GM18870 (cell line): ENCODE data around the gene KLF16.

Experiments used
- ATAC-seq: cut with Tn5 transposase; IDR thresholded peaks from one replicate; pipeline ENCODE4 v1.9.1; 2021; ENCODE audit warnings: moderate library complexity; ENCODE audit not compliant: unreplicated experiment

KLF16 gene

DNA sequence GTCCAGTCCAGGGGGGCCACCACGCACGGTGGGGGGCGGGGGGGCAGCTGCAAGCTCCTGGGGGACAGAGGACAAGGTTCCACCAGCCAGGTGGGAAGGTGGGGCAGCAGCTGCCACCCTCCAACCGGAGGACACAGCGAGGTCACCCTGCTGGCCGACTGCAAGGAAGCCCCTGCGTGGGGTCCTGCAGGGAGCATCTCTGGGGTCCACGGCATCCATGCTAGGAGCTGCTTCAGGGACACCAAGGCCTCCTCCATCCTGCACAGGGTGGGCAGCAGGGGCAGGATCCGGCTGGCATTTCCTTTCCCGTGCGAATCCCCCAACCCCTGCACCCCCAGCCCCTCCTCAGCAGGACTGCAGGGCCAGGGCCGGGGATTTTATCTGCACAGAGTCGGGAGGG lies 8.3 kb upstream of the KLF16 start:
- ATAC-seq = no peak

DNA sequence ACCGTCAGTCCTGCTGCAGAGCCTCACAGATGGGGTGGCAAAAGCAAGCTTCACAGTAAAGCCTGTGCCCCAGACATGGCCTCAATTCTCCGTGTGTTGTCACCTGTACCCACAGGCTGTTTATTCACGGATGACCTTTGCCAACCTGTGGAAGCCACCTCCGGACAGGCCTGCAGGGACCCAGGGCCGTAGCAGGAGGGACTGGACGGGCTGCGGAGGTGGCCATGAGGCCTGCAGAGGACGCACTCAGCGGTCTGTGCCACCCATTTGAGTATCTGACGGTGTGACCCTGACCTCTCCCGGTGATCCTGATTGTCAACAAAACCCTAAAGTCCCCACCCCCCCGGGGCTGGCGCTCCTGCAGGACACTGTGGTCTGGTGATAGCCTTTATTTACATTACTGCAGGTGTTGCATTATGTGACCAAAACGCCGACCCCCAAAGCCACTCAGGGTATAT lies 7.8 kb upstream of the KLF16 start:
- ATAC-seq = no peak

DNA sequence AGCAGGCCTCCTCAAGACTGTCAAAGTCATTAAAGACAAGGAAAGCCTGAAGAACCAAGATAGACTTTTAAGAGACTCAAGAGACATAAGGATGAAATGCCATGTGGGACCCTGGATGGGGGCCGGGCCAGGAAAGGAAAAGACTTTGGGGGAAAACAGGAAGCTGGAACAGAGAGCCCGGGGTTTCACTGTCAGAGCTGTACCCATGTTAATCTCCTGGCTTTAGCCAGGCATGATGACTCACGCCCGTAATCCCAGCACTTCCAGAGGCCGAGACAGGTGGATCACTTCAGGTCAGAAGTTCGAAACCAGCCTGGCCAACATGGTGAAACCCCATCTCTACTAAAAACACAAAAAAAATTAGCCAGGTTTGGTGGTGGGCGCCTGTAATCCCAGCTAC lies 5.6 kb upstream of the KLF16 start:
- no peak for ATAC-seq

DNA sequence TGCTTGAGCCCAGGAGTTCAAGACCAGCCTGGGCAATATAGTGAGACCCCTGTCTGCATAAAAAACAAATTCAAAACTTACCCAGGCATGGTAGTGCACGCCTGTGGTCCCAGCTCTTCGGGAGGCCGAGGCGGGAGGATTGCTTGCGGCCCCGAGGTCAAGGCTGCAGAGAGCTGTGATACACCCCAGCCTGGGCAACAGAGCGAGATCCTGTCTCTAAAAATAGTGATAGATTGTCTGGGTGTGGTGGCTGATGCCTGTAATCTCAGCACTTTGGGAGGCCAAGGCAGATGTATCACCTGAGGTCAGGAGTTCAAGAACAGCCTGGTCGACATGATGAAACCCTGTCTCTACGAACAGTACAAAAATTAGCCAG lies 4.0 kb upstream of the KLF16 start:
- no peak for ATAC-seq

DNA sequence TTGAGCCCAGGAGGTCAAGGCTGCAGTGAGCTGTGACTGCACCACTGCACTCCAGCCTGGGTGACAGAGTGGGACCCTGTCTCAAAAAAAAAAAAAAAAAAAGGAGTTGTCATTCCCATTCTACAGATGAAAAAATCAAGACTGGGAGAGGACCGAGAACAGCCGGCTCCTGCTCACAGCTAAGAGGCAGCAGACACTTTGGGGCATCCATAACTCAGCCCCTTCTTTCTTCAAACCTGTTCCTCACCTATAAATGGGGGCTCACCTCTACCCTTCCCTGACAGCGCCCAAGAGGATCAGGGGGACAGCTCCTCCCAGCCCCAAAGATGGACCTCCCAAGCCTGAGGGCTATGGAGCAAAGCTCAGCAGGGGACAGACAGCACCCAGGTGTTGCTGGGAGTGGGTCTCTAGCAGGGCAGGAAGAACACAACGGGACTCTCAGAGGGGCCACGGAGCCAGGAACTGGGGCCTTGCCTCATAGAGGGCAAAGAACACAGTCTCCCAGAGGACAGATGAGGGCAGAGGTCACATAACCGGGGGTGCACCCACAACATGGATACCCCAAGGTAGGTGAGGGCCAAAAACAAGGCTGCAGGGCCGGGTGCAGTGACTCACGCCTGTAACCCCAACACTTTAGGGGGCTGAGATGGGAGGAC lies 3.4 kb upstream of the KLF16 start:
- ATAC-seq = no peak

DNA sequence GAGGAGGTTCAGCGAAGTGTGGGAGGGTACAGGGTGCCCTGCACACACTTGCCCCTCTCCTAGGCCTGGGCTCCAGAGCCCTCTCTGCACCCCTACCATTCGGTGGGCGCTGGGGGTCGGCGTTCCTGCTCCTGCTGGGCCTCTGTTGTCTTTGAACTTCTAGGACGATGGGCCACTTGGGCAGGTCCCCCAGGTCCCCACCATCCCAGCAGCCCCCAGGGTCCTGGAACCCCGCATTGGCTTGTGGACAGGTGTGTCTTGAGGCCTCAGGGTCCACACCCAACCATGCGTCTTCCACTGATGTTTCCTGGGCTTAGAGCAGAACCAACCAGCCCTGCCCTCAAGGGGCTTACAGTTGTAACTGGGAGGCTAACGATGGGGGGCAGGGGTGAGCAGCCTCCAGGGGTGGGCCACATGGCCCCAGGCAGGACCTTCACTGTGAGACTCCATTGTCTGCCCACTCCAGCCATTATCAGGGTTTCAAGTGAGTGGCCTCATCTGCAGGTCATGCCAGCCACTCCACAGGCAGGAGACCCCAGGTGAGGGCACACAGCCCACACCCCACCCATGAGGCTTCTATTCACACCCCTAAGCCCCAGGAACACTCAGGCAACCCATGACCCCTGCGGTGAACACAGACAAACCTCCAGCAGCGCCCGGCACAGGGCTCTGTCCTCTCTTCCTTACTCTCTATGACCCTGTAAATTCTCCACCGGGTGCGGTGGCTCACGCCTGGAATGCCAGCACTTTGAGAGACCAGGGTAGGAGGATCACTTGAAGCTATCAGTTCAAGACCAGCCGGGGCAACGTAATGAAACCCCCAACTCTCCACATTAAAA lies 2.0 kb upstream of the KLF16 start:
- ATAC-seq = no peak

DNA sequence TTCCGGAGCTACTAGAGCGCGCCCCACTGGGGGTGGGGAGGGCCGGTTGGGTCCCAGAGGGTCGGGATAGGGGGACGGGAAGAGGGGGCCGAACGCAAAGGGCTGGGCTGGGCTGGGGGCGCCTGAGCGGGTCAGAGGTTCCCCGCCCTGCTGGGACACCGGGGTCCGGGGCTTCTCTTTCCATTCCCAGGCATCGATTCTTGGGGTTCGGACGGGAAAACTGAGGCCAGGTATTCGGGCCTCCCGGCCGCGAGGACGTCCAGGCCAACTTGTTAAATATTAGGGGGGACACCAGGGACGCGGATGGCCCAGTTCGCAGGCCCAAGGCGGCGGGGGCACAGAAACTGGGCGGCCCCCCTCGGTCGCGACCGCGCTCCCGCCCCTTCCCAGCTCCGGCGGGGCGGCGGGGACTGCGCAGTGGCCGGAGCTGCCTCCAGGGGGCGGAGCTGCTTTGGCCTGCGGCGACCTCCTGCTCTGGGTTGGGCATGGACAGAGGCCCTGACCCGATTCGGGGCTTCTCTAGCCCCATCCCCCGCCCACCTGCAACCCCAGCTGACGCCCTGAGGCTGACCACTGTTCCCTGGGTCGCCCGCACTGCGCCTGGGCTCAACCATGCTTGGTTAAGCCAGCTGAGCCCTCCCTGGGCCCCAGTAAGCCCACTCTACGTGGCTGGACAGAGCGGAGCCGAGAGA lies 1.2 kb upstream of the KLF16 start:
- ATAC-seq = no peak

DNA sequence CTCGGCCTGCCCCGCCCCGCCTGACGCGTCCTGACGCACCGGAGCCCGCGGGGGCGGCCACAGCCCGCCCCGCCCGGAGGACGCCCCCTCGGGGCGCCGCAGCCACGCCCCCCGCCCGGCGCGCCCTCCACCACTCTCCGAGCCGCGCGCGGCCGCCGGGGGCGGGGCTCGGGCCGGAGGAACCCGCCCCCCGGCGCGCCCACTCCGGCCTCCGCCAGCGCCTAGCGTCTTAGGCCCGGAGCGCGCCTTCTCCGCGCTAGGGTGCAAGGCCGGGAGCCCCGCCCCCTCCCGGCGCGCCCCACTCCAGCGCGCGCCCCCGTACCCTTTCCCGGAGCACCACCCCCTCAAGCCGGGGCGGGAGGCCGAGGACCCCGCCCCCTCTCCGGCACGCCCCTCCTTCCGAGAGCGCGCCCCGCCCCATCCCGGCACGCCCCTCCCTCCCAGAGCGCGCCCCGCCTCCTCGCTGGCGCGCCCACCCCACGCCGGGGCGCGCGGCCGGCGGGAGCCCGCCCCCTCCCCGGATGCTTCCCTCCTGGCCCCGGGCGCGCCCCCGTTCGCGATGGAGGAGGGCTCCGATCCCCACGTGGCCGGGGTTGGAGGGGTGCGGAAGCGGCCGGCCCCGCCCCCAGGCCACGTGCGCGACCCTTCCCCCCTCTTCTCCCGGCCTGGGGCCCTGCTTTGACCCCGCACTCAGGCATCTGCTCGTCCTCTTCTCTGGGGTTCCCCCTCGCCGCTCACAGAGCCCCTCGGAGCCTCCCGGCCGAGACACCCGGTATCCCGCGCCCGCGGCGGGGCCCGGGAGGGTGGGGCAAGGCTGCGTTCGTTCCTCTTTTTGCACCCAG lies 480 bp upstream of the KLF16 start:
- ATAC-seq = peak; percentile 37

DNA sequence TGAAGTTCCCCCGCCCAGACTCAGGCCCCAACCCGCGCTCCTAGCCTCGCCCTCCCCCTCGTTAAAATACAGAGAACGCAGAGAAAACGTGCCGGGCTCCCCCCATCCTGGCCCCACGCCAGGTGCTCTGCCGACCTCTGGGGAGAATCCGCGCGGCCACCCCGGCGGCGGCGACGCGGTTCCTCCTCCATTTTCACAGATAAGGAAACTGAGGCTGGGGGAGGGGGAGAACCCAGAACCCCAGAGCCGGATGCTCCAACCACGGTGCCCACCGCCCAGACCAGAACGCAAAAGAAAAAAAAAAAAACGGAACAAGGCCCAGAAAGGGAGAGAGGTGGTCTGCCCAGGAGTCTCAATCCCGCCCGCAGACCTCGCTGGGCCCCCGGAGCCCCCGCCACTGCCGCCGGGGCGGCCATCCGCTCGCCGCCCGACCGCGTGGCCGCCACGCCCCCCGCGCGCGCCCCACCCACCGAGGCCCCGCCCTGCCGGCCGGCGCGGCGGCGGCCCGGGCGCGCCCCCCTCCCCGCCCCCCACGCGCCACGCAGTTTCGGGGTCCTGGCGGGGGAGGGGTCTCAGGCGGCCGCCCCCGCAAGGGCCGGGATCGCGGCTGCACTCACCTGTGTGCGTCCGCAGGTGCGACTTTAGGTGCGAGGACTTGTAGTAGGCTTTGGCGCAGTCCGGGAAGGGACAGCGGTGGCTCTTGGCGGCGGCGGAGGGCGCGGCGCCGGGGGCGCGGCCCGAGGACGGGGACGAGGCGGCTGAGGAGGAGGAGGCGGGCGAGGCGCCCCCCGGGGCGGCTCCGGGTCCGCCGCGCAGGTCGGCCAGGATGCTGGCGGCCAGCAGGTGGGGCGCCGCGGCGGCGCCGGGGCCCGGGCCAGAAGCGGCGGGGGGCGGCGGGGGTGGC lies 703 bp downstream of the KLF16 start:
- ATAC-seq = no peak

DNA sequence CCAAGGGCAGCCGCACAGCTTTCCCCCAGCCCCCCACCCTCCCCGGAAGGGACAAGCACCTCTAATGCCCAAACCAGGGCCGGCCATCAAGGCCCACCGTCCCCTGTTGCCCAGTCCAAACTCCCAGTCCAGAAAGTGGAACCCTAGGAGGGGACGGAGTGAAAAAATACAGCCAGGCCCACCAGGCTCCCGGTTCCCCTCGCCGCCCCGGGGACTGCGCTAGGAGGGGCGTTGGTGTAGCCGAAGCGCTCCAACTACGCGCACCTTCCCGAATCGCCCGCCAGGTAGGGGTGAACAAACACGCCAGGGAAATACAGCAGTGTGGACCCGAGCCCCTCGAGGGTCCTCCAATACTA lies 1.3 kb downstream of the KLF16 start:
- ATAC-seq = no peak

DNA sequence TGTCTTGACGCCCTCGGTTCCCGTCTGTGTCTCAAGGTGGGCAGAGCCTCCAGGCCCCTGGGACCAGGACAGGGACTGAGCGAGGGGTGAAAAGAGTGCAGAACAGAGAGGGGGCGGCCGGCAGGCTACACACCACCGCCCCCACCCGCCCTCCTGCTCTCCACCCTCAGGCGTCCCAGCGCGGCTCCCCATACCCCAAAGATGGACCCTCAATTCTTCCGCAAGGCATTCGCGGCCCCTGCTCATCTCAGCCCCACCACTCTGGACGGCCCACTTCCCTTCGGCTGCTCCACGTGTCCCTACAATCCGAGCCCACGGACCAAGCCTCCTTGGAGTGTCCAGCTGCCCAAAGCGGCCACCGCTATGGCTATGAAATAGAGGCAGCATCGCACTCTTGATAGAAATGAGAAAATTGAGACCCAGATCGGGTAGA lies 1.8 kb downstream of the KLF16 start:
- ATAC-seq = no peak

DNA sequence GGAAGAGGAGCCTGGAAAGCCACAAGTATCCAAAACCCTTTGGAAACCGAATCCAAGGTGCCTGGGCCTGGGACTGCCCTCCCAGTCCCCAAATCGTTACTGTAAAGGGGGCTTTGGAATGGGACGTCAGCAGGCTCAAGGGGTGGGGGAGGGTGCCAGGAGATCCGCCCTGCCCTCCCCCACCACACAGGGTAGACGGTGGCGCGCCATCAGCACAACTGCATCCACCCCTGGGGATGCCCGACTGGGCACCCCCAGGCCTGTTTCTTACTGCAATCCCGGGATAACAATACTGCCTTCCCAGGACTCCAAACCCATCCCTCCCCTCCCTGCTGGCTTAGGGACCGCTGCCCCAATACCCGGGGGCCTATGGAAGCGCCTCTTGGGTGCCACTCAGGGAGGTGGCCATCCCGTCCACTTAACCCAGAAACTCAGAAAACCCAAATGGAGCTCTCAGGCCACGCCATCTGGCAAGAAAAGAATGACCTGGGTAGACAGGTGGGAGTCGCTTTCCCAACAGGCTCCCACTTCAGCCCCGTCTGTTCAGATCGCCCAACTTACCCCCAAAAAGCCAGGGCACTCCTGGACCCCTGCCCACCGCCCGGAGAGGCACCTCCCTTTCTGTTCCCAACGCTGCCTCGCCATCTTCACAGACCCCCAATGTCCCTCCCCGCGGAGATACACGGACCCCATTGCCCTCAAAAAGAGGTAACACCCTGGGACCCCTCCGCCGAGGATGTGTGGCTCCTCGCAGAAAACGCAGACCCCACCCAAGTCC lies 2.4 kb downstream of the KLF16 start:
- ATAC-seq = no peak

DNA sequence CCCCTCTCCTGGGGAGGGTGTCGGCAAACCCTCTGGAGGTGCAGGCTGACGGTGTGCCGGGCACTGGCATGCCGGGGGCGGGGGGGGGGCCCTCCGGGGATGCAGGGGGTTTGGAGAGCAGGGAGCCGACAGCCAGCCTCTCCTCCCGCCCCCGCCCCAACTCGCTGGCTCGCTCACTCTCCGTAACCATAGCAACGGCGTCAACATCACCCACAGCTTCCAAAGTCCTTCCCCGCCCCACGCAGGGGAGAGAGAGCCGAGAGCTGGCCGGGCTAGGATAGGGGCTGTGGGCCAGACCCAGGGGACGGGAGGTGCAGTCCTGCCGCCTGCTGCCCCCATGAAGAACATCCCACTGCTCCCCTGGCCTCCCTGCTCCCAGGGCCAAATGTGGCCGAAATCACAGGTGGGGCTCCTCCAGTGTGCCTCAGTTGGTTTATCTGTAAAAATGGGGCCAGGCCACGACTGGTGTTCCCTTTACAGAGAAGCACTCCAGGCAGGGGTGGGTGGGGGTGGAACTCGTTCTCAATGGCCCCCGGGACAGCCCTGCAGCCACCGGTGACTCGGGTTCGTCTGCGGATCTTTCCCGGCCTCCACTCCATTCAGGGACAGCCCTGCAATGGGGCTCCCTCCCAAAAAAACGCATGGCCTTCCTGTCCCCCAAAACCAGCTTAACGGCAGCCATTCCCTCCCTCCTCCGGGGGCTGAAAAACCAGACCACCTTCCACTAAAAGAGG lies 3.2 kb downstream of the KLF16 start:
- no peak for ATAC-seq

DNA sequence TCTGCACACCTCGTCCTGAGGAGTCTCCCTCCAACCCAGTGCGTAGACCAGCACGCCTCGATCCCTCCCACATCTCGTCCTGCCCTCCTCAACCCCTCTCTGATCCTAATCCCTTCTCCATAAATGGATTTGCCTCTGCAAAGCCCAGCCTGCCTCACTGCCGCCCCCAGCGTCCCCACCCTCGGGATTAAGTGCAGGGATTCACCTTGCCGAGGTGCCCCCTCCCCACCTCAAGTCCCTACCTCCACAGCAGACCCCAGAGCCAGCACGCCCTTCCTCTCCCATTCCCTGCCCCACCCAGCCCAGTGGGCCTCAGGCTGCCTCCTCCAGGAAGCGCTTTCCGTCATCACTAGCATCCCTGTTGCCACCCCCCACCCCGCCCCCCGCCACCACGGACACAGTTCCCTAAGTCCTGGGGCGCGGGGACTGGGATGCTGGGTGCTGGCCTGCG lies 4.0 kb downstream of the KLF16 start:
- no peak for ATAC-seq

DNA sequence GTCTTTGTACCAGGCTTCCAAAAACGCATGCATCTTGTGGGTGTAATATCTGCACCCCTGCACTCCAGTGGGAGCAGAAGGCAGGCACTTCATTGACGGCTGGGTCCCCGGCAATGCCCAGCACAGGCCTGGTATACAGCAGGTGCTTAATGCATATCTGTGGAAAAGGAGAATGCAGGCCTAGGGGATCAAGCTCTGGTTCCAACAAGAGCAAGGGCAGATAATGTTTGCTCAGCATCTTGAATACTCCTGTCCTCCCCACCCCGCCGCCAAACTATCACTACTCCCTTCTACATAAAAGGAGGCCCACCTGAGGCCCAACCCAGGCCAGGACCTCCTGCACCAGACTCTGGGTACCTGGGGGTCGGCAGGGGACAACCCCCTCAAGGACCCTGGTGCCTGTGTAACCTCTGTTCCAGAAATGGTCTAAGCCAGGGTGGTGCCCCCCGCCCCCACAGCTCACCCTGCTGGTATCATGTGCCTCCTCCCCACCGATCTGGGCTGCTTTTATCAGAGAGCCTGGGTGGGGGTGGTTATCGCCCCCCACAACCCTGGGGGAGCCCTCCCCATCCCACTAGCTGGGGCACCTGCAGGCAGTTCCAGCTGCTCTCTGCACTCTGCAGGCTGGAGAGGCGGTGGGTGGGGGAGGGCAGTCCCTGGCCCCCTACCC lies 4.8 kb downstream of the KLF16 start:
- no peak for ATAC-seq

DNA sequence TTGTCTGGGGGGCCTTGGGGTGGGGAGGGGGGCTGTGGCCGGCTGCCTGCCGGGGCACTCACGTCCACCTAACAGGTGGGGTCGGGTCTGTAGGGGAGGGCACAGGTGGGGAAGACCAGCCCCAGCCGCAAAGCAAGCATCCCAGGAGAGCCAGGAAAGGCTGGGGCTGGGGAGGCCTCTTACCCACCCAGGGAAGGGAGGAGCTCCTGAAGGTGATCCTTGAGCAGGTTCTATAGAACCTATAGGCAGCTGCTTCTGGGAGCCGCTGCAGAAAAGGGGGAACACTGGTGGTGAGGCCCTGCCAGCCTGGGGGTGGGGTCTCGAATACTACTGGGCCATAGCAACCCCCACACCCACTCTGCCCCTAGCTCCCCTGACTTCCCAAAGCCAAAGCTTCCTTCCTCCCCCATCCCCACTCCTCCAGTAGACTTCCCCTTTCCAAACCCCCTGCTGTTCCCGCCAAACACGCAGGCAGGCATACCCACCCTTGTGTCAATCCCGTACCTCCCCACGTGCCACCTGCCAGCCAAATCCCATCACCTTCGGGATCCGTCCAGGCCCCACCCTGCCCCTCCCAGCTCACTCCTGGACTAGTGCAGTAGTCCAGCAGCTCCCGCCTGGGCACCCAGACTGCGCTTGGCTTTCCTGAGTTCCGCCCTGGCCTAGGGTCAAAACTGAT lies 5.6 kb downstream of the KLF16 start:
- ATAC-seq = no peak
